Activated B cell treated with CpG ODN at 0.5 μM for 24 hours (primary cell): ENCODE data around the gene CTDP1. TPM values are rescaled to one million over a fixed set of nuclear protein-coding genes. Genes with fewer than 3 reads are reported as not detected.
"Not testable (repeated sequence)": the region's sequence is repeated elsewhere in the genome, so short reads cannot be mapped to it uniquely, and the experiment has no call there.

ENCODE experiments used
- ATAC-seq: fragments of 200-7000 bp; cut with Tn5 transposase; one replicate; pipeline ENCODE4 v1.10.0; 2021; ENCODE audit warnings: low read depth, mild to moderate bottlenecking, moderate library complexity
- CTCF ChIA-PET: fragments of 350-600 bp; sonication (Branson Sonifier 250); formaldehyde crosslinking; loops from one replicate; lab custom pipeline; 2021; ENCODE audit warnings: antibody characterized with exemption; lab: Charles Lee
- POLR2A ChIA-PET: fragments of 350-600 bp; sonication (Branson Sonifier 250); formaldehyde crosslinking; loops from one replicate; lab custom pipeline; 2021; ENCODE audit warnings: antibody characterized with exemption; lab: Charles Lee
- DNase-seq: peaks from one replicate; pipeline ENCODE4 v3.0.0; 2022
- H3K27ac Mint-ChIP-seq: one replicate; pipeline ENCODE4 v1.8.0; 2020; ENCODE audit warnings: mixed read lengths
- H3K27me3 Mint-ChIP-seq: one replicate; pipeline ENCODE4 v1.8.0; 2021; ENCODE audit warnings: mixed read lengths
- H3K36me3 Mint-ChIP-seq: one replicate; pipeline ENCODE4 v1.8.0; 2021; ENCODE audit warnings: low read depth, mixed read lengths
- H3K4me1 Mint-ChIP-seq: one replicate; pipeline ENCODE4 v1.8.0; 2021; ENCODE audit warnings: mixed read lengths
- H3K4me3 Mint-ChIP-seq: one replicate; pipeline ENCODE4 v1.8.0; 2020; ENCODE audit warnings: mild to moderate bottlenecking, mixed read lengths
- H3K9me3 Mint-ChIP-seq: one replicate; pipeline ENCODE4 v1.8.0; 2020; ENCODE audit warnings: mixed read lengths
- CTCF ChIP-seq: fragments of 200-600 bp; IDR thresholded peaks from one replicate; pipeline ENCODE4 v1.8.0; 2022; ENCODE audit warnings: antibody characterized with exemption, mild to moderate bottlenecking
- intact Hi-C: fragments of 100-400 bp; cut with micrococcal nuclease; formaldehyde crosslinking; loops from one replicate; pipeline ENCODE4 v1.15.1; 2024
- total RNA-seq: library from RNA; stranded (reverse); gene quantifications from 2 replicates; pipeline ENCODE4 v1.2.3, GENCODE V29; 2022

Gene CTDP1
- total RNA-seq, 1 donor from 2014 or later, result 33.8 TPM

- ATAC-seq (no peak), DNase-seq (no peak)
- Mint-ChIP-seq H3K9me3 (no peaks in the 10 kb centered on the region), H3K36me3 (peaks cover 87% of the 10 kb centered on the region), H3K27me3 (no peaks in the 10 kb centered on the region), H3K27ac (no peak overlapping the region), H3K4me3 (no peak overlapping the region), H3K4me1 (peaks cover 6% of the 10 kb centered on the region)
- intact Hi-C loops, result no loop called here
- no peak for TF ChIP-seq CTCF
- ChIA-PET POLR2A (no interaction called here), CTCF (no interaction called here)
Observed at GRCh38 chr18:79737426-79737825, 57.8 kb downstream of the CTDP1 start.

DNA sequence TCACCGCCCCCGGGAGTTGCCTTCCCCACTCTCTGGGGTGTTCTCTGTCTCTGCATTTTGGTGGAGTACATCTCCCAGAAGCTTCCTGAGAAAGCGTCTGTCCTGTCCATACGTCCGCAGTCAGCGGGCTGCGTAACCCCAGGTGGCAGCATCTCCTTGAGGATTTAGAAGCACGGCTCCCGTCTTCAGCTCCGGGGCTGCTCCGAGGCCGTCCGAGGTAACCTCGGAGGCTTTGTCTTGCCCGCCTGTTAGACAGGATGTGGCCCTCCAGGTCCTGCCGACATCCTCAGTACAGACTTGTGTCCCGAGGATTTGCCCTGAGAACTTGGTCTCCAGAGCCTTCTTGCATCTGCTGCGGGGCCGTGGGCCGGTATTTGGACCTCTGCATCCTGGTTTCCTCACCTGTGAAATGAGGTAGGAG, 58.4 kb downstream of the CTDP1 start:
- no peak overlapping the region for H3K4me3 Mint-ChIP-seq
- ChIA-PET POLR2A (no interaction called here), CTCF (no interaction called here)
- H3K27me3 Mint-ChIP-seq, result no peaks in the 10 kb centered on the region
- peaks cover 88% of the 10 kb centered on the region for H3K36me3 Mint-ChIP-seq
- DNase-seq, result no peak
- peaks cover 6% of the 10 kb centered on the region for H3K4me1 Mint-ChIP-seq
- intact Hi-C loops, result no loop called here
- TF ChIP-seq CTCF, result no peak
- H3K9me3 Mint-ChIP-seq, result no peaks in the 10 kb centered on the region
- ATAC-seq, result no peak
- no peak overlapping the region for H3K27ac Mint-ChIP-seq

DNA sequence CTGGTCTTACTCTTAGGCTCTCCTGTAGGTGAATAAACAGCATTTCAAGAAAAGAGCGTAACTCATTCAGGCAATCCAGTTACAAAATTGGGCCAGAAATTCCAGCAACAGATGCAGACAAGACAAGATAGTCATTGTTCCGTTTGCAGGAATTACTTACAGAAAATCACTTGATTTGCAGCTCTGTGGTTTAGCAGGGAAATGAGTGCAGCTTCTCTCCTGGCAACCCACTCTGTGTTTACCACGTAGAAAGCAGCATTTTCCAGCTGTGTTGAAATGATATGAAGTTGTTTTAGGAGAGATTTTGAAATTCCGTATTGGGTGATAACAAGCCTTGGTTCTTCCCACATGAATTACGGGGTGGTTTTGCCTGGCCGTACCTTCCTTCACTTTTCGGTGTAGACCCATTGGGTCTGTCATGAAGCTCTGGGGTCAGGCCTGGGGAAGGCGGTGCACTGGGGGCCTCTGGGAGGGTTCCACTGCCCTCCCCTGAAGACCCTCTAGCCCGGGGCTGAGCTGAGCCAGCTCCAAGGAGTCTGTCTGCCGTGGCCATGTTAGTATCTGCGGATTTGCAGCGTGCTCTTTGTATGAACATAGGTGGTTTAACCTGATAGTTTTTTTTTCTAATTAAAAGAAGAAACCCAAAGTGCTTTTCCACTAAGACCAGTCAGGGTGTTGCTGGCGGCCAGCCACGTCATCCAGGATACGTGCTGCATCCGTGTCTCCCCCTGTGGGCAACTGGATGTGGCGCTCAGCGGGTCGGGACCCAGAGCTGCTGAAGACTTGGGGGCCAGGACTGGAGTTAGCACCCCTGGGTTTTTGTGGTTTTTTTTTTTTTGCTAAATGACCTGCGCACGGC, 59.2 kb downstream of the CTDP1 start:
- Mint-ChIP-seq H3K4me1 (peaks cover 6% of the 10 kb centered on the region), H3K4me3 (no peak overlapping the region), H3K27me3 (no peaks in the 10 kb centered on the region), H3K27ac (no peak overlapping the region), H3K9me3 (no peaks in the 10 kb centered on the region), H3K36me3 (peaks cover 90% of the 10 kb centered on the region)
- intact Hi-C loops, result no loop called here
- TF ChIP-seq CTCF, result no peak
- POLR2A ChIA-PET, result no interaction called here
- ATAC-seq (no peak), DNase-seq (no peak)
- CTCF ChIA-PET, result no interaction called here

DNA sequence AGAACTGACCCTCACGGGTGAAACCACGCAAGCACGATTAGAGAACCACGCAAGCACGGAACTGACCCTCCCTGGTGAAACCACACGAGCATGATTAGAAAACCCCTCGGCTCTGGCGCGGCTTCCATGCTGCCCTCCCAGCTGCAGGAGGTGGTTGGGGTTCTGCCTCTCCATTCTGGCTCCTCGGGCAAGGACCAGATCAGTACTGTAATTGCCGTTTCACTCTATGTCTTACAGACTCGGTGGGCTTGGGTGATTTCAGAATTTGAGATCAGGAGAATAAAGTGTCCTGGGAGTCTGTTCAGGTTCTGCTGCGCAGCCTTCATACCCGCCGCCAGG, 59.8 kb downstream of the CTDP1 start:
- intact Hi-C loops, result no loop called here
- Mint-ChIP-seq H3K27ac (no peak overlapping the region), H3K27me3 (no peaks in the 10 kb centered on the region), H3K4me3 (no peak overlapping the region), H3K9me3 (no peaks in the 10 kb centered on the region), H3K4me1 (peaks cover 6% of the 10 kb centered on the region), H3K36me3 (peaks cover 90% of the 10 kb centered on the region)
- ATAC-seq, result no peak
- POLR2A ChIA-PET, result no interaction called here
- no peak for TF ChIP-seq CTCF
- CTCF ChIA-PET, result no interaction called here
- DNase-seq, result no peak

DNA sequence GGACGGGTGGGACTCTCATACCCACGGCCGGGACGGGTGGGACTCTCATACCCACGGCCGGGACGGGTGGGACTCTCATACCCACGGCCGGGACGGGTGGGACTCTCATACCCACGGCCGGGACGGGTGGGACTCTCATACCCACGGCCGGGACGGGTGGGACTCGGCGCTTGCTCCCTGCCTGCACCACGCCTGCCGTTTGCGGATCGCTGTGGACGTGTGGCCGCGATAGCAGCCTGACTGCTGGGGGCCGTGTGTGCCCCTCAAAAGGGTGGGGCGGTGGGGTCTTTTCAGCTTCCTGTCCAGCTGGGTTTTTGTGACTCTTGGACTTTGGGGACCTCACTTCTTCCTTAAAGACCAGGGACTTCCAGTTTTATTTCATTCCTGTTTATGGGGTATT, 60.4 kb downstream of the CTDP1 start:
- DNase-seq, H3K27ac Mint-ChIP-seq, H3K9me3 Mint-ChIP-seq, CTCF ChIA-PET, H3K4me3 Mint-ChIP-seq, POLR2A ChIA-PET, intact Hi-C loops, H3K27me3 Mint-ChIP-seq, ATAC-seq, H3K4me1 Mint-ChIP-seq: not testable (repeated sequence)
- H3K36me3 Mint-ChIP-seq, result peaks cover 88% of the 10 kb centered on the region
